Measurements from ENCODE around the gene ARRB1.

DNA sequence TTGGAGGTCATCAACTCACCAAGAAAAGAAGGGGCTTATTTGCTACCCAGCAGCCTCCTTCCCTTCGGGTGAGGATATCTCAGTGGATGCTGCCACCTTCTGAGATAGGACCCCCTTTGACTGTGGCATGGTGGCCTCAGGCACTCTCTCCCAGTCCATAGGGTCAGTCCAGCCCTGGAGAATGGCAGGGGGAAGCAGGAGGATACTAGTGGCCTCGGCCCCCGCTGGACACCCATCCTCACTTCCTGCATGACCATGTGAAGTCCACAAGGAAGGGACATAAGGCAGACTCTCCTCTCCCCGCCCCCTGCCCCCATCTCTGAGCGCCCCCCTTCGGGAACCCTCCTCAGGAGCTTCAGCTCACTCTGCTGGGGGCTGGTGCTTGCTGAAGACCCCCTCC lies 86.5 kb downstream of the ARRB1 start:
- TF ChIP-seq, protein P1, sequence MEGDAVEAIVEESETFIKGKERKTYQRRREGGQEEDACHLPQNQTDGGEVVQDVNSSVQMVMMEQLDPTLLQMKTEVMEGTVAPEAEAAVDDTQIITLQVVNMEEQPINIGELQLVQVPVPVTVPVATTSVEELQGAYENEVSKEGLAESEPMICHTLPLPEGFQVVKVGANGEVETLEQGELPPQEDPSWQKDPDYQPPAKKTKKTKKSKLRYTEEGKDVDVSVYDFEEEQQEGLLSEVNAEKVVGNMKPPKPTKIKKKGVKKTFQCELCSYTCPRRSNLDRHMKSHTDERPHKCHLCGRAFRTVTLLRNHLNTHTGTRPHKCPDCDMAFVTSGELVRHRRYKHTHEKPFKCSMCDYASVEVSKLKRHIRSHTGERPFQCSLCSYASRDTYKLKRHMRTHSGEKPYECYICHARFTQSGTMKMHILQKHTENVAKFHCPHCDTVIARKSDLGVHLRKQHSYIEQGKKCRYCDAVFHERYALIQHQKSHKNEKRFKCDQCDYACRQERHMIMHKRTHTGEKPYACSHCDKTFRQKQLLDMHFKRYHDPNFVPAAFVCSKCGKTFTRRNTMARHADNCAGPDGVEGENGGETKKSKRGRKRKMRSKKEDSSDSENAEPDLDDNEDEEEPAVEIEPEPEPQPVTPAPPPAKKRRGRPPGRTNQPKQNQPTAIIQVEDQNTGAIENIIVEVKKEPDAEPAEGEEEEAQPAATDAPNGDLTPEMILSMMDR (IDR thresholded peaks at IDR 0.05 in 8 of 11, conservative IDR thresholded peaks at IDR 0.05 in 3 of 11), result no peak
- TF ChIP-seq POLR2A (IDR thresholded peaks at IDR 0.05), result no peak
- no peak for TF ChIP-seq POLR2AphosphoS5 (IDR thresholded peaks at IDR 0.05)

Measured in spleen (tissue), 7 donors.